ENCODE results near the gene HYAL3.

DNA sequence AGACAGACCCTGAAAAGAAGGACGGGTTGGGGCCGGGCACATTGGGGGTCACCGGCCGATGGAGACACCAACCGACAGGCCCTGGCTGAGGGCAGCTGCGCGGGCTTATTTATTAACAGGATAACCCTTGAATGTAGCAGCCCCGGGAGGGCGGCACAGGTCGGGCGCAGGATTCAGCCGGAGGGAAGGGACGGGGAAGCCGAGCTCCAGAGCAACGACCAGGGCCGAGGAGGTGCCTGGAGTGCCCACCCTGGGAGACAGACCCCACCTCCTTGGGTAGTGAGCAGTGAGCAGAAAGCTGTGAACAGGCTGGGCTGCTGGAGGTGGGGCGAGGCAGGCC lies 22.5 kb downstream of the HYAL3 start:
- TF ChIP-seq EZH2 (IDR thresholded peaks at IDR 0.05) (no peak), POLR2AphosphoS5 (IDR thresholded peaks at IDR 0.05; ENCODE audit: borderline replicate concordance, low read depth, low read length) (no peak)
